NCI-H345 (cell line): ENCODE data around the gene ADAM12.

ENCODE experiments used
- DNase-seq: peaks from one replicate; lab custom pipeline; 2025; lab: John Stamatoyannopoulos, UW

Gene ADAM12

GRCh38 chr10:126111516-126111915 is 276.8 kb downstream of the ADAM12 start:
- DNase-seq, result no peak

GRCh38 chr10:126110489-126111180 is 277.6 kb downstream of the ADAM12 start:
- no peak for DNase-seq

- no peak for DNase-seq
Observed at GRCh38 chr10:126109893-126110292, 278.4 kb downstream of the ADAM12 start.

GRCh38 chr10:126108693-126109092 is 279.6 kb downstream of the ADAM12 start:
- no peak for DNase-seq

GRCh38 chr10:126104767-126105166 is 283.5 kb downstream of the ADAM12 start:
- DNase-seq, result no peak

- DNase-seq, result no peak
Observed at GRCh38 chr10:126102636-126103035, 285.6 kb downstream of the ADAM12 start.

- no peak for DNase-seq
Observed at GRCh38 chr10:126101736-126102135, 286.5 kb downstream of the ADAM12 start.

GRCh38 chr10:126101325-126101724 is 287.0 kb downstream of the ADAM12 start:
- no peak for DNase-seq

- DNase-seq, result no peak
Observed at GRCh38 chr10:126099366-126099765, 288.9 kb downstream of the ADAM12 start.

- no peak for DNase-seq
Observed at GRCh38 chr10:126098226-126098581, 290.1 kb downstream of the ADAM12 start.

GRCh38 chr10:126097558-126098225 is 290.6 kb downstream of the ADAM12 start:
- no peak for DNase-seq

- DNase-seq, result no peak
Observed at GRCh38 chr10:126094537-126094936, 293.7 kb downstream of the ADAM12 start.

- DNase-seq, result no peak
Observed at GRCh38 chr10:126092366-126093215, 295.7 kb downstream of the ADAM12 start.

- no peak for DNase-seq
Observed at GRCh38 chr10:126090911-126091728, 297.2 kb downstream of the ADAM12 start.

- DNase-seq, result no peak
Observed at GRCh38 chr10:126090443-126090842, 297.8 kb downstream of the ADAM12 start.

GRCh38 chr10:126087796-126088505 is 300.3 kb downstream of the ADAM12 start:
- DNase-seq, result no peak

GRCh38 chr10:126087153-126087680 is 301.1 kb downstream of the ADAM12 start:
- no peak for DNase-seq

GRCh38 chr10:126085806-126086205 is 302.5 kb downstream of the ADAM12 start:
- no peak for DNase-seq

GRCh38 chr10:126084369-126084768 is 303.9 kb downstream of the ADAM12 start:
- no peak for DNase-seq

- DNase-seq, result no peak
Observed at GRCh38 chr10:126083009-126083408, 305.3 kb downstream of the ADAM12 start.

- DNase-seq, result no peak
Observed at GRCh38 chr10:126081841-126082466, 306.3 kb downstream of the ADAM12 start.
